ENCODE results near the gene CASKIN1.

DNA sequence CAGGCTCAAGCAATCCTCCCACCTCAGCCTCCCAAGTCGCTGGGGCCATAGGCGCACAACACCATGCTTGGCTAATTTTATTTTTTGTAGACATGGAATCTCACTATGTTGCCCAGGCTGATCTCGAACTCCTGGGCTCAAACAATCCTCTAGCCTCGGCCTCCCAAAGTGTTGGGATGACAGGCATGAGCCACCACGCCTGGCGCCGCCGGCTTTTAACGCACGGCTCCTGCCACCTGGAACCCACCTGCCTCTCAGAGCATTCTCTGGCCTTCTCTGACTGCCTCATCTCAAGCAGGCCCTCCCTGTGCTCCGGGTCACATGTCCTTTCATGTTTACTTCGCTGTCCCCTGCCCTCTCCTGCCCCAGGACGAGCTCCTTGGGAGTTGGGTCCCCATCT, 10.3 kb downstream of the CASKIN1 start:
- TF ChIP-seq, protein P1, sequence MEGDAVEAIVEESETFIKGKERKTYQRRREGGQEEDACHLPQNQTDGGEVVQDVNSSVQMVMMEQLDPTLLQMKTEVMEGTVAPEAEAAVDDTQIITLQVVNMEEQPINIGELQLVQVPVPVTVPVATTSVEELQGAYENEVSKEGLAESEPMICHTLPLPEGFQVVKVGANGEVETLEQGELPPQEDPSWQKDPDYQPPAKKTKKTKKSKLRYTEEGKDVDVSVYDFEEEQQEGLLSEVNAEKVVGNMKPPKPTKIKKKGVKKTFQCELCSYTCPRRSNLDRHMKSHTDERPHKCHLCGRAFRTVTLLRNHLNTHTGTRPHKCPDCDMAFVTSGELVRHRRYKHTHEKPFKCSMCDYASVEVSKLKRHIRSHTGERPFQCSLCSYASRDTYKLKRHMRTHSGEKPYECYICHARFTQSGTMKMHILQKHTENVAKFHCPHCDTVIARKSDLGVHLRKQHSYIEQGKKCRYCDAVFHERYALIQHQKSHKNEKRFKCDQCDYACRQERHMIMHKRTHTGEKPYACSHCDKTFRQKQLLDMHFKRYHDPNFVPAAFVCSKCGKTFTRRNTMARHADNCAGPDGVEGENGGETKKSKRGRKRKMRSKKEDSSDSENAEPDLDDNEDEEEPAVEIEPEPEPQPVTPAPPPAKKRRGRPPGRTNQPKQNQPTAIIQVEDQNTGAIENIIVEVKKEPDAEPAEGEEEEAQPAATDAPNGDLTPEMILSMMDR (IDR thresholded peaks at IDR 0.05) = no peak
- no peak for TF ChIP-seq POLR2A (IDR thresholded peaks at IDR 0.05)
